SJSA1 (cell line): ENCODE measurements around the gene GDI2. TPM values are rescaled to one million over a fixed set of nuclear protein-coding genes. Genes with fewer than 3 reads are reported as not detected.

Experiments
- DNase-seq, 2 experiments: peaks; one replicate each; pipeline ENCODE4 v3.0.0-alpha.2; 2015 to 2020; ENCODE audit warnings: low spot score in 2 of 2, low read depth in 1 of 2
- H3K27ac ChIP-seq: fragments of 250-450 bp; sonication (Bioruptor Pico); 2 replicates; pipeline ENCODE4 v1.5.1; 2020; ENCODE audit warnings: mild to moderate bottlenecking, moderate library complexity
- H3K27me3 ChIP-seq: fragments of 250-450 bp; sonication (Bioruptor Pico); replicated peaks from 2 replicates; pipeline ENCODE4 v1.5.1; 2020; ENCODE audit warnings: mild to moderate bottlenecking, moderate library complexity
- H3K36me3 ChIP-seq: fragments of 250-450 bp; sonication (Bioruptor Pico); 2 replicates; pipeline ENCODE4 v1.5.1; 2020; ENCODE audit warnings: mild to moderate bottlenecking
- H3K4me1 ChIP-seq: fragments of 250-450 bp; sonication (Bioruptor Pico); replicated peaks from 2 replicates; pipeline ENCODE4 v1.6.1; 2021; ENCODE audit warnings: mild to moderate bottlenecking
- H3K4me3 ChIP-seq: fragments of 250-450 bp; sonication (Bioruptor Pico); 2 replicates; pipeline ENCODE4 v1.5.1; 2020; ENCODE audit warnings: mild to moderate bottlenecking
- H3K9me3 ChIP-seq: fragments of 250-450 bp; sonication (Bioruptor Pico); replicated peaks from 2 replicates; pipeline ENCODE4 v1.5.1; 2020; ENCODE audit warnings: mild to moderate bottlenecking
- total RNA-seq: library from RNA; depleted of rRNA; stranded (reverse); fragments of >200 nt; shearing (Covaris generic); gene quantifications from 2 replicates; pipeline ENCODE4 v1.2.3, GENCODE V29; 2014; rRNA removed

Gene GDI2
- total RNA-seq, 1 experiment from 2014 or later, result 444 TPM

DNA sequence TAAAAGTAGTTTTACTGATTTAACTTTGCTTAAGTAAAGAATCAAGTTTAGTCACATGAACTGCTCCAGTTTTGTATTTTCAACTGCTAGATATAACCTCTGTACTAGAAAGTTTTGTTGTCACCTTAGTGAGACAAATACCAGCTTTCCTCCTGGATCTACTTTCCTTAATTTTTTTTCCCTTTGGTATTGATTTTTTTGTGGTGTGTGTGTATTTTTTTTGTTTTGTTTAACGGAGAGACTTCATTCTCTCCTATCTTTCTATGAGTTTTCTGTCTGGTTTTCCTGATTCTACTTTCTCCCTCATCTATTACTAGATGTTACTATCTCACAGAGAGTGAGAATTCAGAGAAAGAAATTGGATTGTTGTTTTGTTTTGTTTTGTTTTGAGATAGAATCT lies 76.6 kb downstream of the GDI2 start:
- Histone ChIP-seq H3K36me3 (peaks cover 39% of the 10 kb centered on the region), H3K27ac (no peak overlapping the region), H3K9me3 (no peaks in the 10 kb centered on the region; the same call in 1 of the 2 replicates), H3K27me3 (no peaks in the 10 kb centered on the region), H3K4me1 (no peaks in the 10 kb centered on the region), H3K4me3 (no peak overlapping the region)
- DNase-seq, result no peak

DNA sequence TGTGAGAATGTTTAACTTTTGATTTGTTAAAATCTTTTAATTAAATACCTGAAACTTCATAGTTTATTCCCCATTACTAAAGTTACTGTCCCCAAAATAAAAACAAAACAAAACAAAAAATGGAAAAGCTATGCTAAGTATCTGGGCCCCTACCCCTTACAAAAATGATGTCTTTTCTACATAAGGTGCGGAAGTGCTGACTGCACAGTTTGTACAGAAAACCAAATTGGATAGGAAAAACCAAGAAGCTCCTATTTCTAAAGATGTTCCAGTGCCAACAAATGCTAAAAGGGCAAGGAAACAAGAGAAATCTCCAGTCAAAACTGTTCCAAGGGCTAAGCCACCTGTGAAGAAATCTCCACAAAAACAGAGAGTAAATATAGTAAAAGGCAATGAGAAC lies 78.1 kb downstream of the GDI2 start:
- Histone ChIP-seq H3K4me1 (no peaks in the 10 kb centered on the region), H3K36me3 (peaks cover 38% of the 10 kb centered on the region), H3K27me3 (no peaks in the 10 kb centered on the region), H3K27ac (no peak overlapping the region), H3K9me3 (no peaks in the 10 kb centered on the region; the same call in 1 of the 2 replicates), H3K4me3 (no peak overlapping the region)
- DNase-seq, result no peak

DNA sequence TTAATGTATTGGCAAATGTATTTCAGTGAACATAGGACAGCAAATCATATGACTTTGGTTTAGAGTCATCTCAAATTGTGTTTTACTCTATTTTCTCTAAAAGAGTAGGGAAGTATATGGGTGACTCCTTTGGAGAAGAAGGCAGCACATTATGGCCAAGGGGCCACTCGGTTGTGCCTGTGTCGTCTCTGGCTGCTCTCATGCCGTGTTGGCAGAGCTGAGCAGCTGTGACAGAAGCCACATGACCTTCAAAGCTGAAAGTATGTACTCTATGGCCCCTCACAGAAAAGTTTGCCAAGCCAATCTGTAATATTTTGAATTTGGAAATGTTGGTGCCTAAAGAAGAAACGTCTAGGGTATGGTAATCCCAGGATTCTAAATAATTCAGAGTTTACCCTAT lies 81.1 kb downstream of the GDI2 start:
- Histone ChIP-seq H3K4me1 (no peaks in the 10 kb centered on the region), H3K36me3 (peaks cover 38% of the 10 kb centered on the region), H3K9me3 (no peaks in the 10 kb centered on the region), H3K27me3 (no peaks in the 10 kb centered on the region), H3K27ac (no peak overlapping the region), H3K4me3 (no peak overlapping the region)
- no peak for DNase-seq

DNA sequence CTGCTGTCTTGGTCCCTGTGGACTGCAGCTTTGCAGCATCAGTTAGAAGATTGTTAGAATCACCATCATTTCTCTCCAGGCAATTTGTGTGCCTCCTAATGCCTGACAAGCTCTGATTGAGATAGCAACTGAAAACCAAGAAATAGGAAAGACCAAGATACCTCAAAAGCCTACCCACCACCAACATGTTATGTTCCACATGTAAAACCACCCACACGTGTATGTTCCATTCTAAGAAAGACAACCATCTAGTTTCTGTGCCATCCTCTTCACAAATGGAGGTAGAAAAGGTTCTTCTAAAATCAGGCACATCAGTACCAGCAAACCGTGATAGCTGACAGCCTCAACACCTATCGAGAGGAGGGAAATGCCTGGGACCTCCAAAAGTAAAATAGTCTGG lies 81.7 kb downstream of the GDI2 start:
- no peak overlapping the region for H3K4me3 ChIP-seq
- no peaks in the 10 kb centered on the region for H3K4me1 ChIP-seq
- no peaks in the 10 kb centered on the region for H3K9me3 ChIP-seq
- H3K36me3 ChIP-seq, result peaks cover 43% of the 10 kb centered on the region
- no peak overlapping the region for H3K27ac ChIP-seq
- no peak for DNase-seq
- no peaks in the 10 kb centered on the region for H3K27me3 ChIP-seq

DNA sequence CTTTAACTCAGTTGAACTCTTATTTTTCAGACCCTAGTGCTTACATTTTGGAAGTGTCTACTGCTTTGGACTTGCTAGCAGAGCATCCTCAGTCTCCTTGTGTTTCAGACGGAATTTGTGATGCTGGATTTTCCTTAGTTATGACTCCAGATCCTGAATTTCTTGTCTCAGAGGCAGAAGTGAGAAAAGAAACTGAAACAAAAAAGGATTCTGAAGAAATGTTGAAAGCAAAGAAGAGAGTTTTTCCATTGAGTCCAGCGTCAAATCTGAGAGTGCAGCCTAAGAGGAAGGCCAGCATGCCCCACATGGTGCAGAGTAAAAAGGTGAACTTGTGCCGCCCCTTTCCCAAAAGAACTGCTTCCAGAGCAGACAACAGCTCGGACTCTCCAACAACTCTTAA lies 82.5 kb downstream of the GDI2 start:
- Histone ChIP-seq H3K9me3 (no peaks in the 10 kb centered on the region), H3K4me3 (no peak overlapping the region), H3K27ac (no peak overlapping the region), H3K27me3 (no peaks in the 10 kb centered on the region), H3K4me1 (no peaks in the 10 kb centered on the region), H3K36me3 (peaks cover 43% of the 10 kb centered on the region)
- DNase-seq, result no peak

DNA sequence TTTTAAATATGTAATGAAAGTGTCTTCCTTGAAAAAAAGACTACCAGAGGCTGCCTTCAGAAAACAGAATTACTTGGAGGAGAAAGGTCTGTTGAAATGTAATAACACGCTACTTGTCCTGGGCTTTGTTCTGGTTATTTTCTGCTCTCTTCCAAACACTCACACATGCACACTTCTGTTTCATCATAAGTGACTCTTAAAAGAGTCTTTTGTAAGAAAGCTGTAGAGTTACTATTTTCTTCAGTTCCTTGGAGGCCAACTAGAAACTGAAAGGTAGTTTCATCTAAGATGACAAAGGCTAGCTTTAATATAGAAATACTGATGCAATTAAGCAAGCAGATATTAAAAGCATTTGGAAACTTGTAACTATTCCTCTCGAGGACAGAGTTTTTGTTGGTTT lies 89.5 kb downstream of the GDI2 start:
- Histone ChIP-seq H3K27ac (no peak overlapping the region), H3K27me3 (no peaks in the 10 kb centered on the region), H3K4me3 (no peak overlapping the region), H3K4me1 (no peaks in the 10 kb centered on the region), H3K9me3 (no peaks in the 10 kb centered on the region), H3K36me3 (peaks cover 33% of the 10 kb centered on the region)
- no peak for DNase-seq

DNA sequence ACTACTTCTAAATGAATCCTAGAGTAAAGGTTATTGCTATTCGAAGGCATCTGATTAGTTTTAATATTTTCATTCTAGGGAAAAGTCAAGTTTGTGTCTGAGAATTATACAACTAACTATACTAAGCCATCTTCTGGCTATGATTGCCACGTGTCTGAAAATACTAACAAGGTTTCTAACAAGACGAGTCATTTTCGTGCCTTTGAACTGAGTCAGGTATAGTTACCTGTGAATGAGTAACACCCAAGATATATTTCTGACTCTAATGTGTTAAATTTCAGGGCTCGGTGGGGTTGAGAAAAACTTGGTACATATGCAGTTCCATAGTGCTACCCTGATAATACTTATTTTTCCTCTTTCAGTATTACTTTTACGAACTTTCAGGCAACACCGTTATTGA lies 93.1 kb downstream of the GDI2 start:
- Histone ChIP-seq H3K4me3 (no peak overlapping the region), H3K4me1 (no peaks in the 10 kb centered on the region), H3K9me3 (no peaks in the 10 kb centered on the region), H3K27me3 (no peaks in the 10 kb centered on the region), H3K36me3 (peaks cover 22% of the 10 kb centered on the region), H3K27ac (no peak overlapping the region)
- no peak for DNase-seq

DNA sequence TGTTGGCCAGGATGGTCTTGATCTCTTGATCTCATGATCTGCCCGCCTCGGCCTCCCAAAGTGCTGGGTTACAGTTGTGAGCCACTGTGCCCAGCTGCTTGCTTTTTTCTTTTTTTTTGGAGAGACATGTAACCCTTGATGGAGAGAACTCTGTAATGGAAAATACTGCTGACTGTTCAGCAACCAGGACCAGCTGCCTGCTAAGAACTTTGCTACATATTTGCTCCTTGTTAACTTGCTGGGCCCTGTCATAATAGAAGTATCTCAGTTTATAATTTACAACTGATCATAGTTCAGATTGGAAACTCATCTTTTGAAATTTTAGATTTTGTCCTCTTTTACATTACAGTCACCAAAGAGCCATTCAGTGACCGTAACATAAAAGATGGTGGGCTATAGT lies 93.7 kb downstream of the GDI2 start:
- no peaks in the 10 kb centered on the region for H3K27me3 ChIP-seq
- no peak overlapping the region for H3K27ac ChIP-seq
- H3K4me1 ChIP-seq, result no peaks in the 10 kb centered on the region
- peaks cover 19% of the 10 kb centered on the region for H3K36me3 ChIP-seq
- no peak for DNase-seq
- no peak overlapping the region for H3K4me3 ChIP-seq
- no peaks in the 10 kb centered on the region for H3K9me3 ChIP-seq

Other genes starting within 250 kb of the GDI2 start
- 4.2 and 6.8 TPM in 2 replicates for gene ASB13, start 146.8 kb downstream of the GDI2 start, total RNA-seq
- gene TASOR2, start 128.6 kb downstream of the GDI2 start, total RNA-seq, result 29.3 and 55.3 TPM in 2 replicates
- 3.5 and 7.7 TPM in 2 replicates for gene ANKRD16, start 76.5 kb upstream of the GDI2 start, total RNA-seq
- gene FBH1, start 76.8 kb upstream of the GDI2 start, total RNA-seq, result 59.3 and 93.3 TPM in 2 replicates
- 1.1 and 1.8 TPM in 2 replicates for gene IL15RA, start 164.1 kb upstream of the GDI2 start, total RNA-seq
- 4.6 TPM in 1 of 2 replicates, not detected in the other for gene IL2RA, start 248.9 kb upstream of the GDI2 start, total RNA-seq